Measurements from ENCODE around the gene TAOK3. TPM values are rescaled to one million over a fixed set of nuclear protein-coding genes. Genes with fewer than 3 reads are reported as not detected.

TAOK3 gene
- total and polyA plus RNA-seq, 4 donors: 19.9 to 54.5 (median 37.7) TPM

DNA sequence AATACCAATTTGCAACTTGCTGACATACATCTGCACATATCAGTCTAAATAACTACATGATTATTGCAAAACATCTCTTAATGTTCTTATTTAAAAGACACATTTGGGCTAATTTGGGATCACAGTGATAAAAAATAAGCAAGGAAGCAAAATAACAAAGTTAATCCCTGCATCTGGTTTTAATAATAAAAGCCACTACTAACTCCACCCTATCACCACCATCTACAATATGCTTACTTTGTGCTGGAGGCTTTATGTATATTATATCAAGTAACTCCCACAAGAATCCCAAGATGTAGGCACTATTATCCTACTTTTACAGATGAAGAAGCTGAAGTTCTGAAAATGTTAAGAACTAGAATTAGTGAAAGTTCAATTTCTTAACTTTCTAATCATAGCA lies 45.7 kb downstream of the TAOK3 start:
- H3K27me3 ChIP-seq (ENCODE audit: control insufficient read depth in 3 of 3, insufficient read depth in 3 of 3, low read length in 2 of 3): no peaks in the 10 kb centered on the region
- H3K9me3 ChIP-seq (ENCODE audit: control insufficient read depth in 4 of 4, insufficient read depth in 3 of 4, low read length in 3 of 4): no peaks in the 10 kb centered on the region
- no peak for DNase-seq
- ATAC-seq (ENCODE audit: insufficient read depth, low FRiP score): no peak
- no peak overlapping the region for H3K27ac ChIP-seq (ENCODE audit: low read depth in 1 of 2, low read length in 1 of 2)
- peaks cover 0 to 48% (median 12%) of the 10 kb centered on the region in 5 donors for H3K4me1 ChIP-seq (ENCODE audit: control insufficient read depth in 5 of 5, insufficient read depth in 5 of 5, low read length in 5 of 5)
- no peak overlapping the region for H3K9ac ChIP-seq (ENCODE audit: insufficient read depth in 1 of 2, low read length in 2 of 2)
- TF ChIP-seq, protein P1, sequence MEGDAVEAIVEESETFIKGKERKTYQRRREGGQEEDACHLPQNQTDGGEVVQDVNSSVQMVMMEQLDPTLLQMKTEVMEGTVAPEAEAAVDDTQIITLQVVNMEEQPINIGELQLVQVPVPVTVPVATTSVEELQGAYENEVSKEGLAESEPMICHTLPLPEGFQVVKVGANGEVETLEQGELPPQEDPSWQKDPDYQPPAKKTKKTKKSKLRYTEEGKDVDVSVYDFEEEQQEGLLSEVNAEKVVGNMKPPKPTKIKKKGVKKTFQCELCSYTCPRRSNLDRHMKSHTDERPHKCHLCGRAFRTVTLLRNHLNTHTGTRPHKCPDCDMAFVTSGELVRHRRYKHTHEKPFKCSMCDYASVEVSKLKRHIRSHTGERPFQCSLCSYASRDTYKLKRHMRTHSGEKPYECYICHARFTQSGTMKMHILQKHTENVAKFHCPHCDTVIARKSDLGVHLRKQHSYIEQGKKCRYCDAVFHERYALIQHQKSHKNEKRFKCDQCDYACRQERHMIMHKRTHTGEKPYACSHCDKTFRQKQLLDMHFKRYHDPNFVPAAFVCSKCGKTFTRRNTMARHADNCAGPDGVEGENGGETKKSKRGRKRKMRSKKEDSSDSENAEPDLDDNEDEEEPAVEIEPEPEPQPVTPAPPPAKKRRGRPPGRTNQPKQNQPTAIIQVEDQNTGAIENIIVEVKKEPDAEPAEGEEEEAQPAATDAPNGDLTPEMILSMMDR (IDR thresholded peaks at IDR 0.05; ENCODE audit: control extremely low read depth, extremely low read depth): no peak
- no peak overlapping the region for H3K4me3 ChIP-seq
- H3K36me3 ChIP-seq (ENCODE audit: control insufficient read depth in 4 of 4, insufficient read depth in 4 of 4, low read length in 4 of 4): no peaks in the 10 kb centered on the region

DNA sequence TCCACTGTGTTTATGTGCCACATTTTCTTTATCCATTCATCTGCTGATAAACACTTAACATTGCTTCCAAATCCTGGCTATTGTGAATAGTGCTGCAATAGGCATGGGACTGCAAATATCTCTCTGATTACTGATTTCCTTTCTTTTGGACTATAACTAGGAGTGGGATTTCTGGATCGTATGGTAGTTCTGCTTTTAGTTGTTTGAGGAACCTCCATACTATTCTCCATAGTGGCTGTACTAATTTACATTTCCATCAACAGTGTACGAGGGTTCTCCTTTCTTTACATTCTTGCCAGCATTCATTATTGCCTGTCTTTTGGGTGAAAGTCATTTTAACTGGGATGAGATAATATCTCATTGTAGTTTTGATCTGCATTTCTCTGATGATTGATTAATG lies 47.6 kb downstream of the TAOK3 start:
- H3K27ac ChIP-seq (ENCODE audit: low read depth in 1 of 2, low read length in 1 of 2): no peak overlapping the region
- no peak overlapping the region for H3K4me3 ChIP-seq
- H3K36me3 ChIP-seq (ENCODE audit: control insufficient read depth in 4 of 4, insufficient read depth in 4 of 4, low read length in 4 of 4): no peaks in the 10 kb centered on the region
- 38 to 73% methylated on average over 2 of the region's 2 CpGs for WGBS, 2 donors
- no peaks in the 10 kb centered on the region for H3K27me3 ChIP-seq (ENCODE audit: control insufficient read depth in 3 of 3, insufficient read depth in 3 of 3, low read length in 2 of 3)
- ATAC-seq (ENCODE audit: insufficient read depth, low FRiP score) (no peak), DNase-seq (no peak)
- peaks cover 0 to 37% (median 12%) of the 10 kb centered on the region in 5 donors for H3K4me1 ChIP-seq (ENCODE audit: control insufficient read depth in 5 of 5, insufficient read depth in 5 of 5, low read length in 5 of 5)
- TF ChIP-seq, protein P1 (IDR thresholded peaks at IDR 0.05; ENCODE audit: control extremely low read depth, extremely low read depth): no peak
- no peak overlapping the region for H3K9ac ChIP-seq (ENCODE audit: insufficient read depth in 1 of 2, low read length in 2 of 2)
- H3K9me3 ChIP-seq (ENCODE audit: control insufficient read depth in 4 of 4, insufficient read depth in 3 of 4, low read length in 3 of 4): no peaks in the 10 kb centered on the region

DNA sequence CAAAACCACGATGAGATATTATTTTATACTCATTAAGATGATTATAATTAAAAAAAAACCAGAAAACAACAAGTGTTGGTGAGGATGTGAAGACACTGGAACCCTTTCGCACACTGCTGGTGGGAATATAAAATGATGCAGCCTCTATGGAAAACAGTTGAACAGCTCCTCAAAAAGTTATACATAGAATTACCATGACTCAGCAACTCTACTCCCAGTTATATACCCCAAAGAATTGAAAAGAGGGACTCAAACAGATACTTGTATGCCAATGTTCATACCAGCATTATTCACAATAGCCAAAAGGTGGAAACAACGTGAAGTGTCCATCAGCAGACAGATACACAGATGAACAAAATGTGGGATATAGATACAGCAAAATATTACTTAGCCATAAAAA lies 53.1 kb downstream of the TAOK3 start:
- TF ChIP-seq, protein P1 (IDR thresholded peaks at IDR 0.05; ENCODE audit: control extremely low read depth, extremely low read depth): no peak
- no peaks in the 10 kb centered on the region for H3K9me3 ChIP-seq (ENCODE audit: control insufficient read depth in 4 of 4, insufficient read depth in 3 of 4, low read length in 3 of 4)
- DNase-seq (no peak), ATAC-seq (ENCODE audit: insufficient read depth, low FRiP score) (no peak)
- H3K27me3 ChIP-seq (ENCODE audit: control insufficient read depth in 3 of 3, insufficient read depth in 3 of 3, low read length in 2 of 3): no peaks in the 10 kb centered on the region
- H3K4me3 ChIP-seq: no peak overlapping the region
- peaks cover 0 to 2% (median 0%) of the 10 kb centered on the region in 4 donors for H3K36me3 ChIP-seq (ENCODE audit: control insufficient read depth in 4 of 4, insufficient read depth in 4 of 4, low read length in 4 of 4)
- H3K27ac ChIP-seq (ENCODE audit: low read depth in 1 of 2, low read length in 1 of 2): no peak overlapping the region
- H3K9ac ChIP-seq (ENCODE audit: insufficient read depth in 1 of 2, low read length in 2 of 2): no peak overlapping the region
- H3K4me1 ChIP-seq (ENCODE audit: control insufficient read depth in 5 of 5, insufficient read depth in 5 of 5, low read length in 5 of 5): peaks cover 0 to 4% (median 0%) of the 10 kb centered on the region in 5 donors
- 94 to 98% methylated on average over 3 of the region's 3 CpGs for WGBS, 2 donors

DNA sequence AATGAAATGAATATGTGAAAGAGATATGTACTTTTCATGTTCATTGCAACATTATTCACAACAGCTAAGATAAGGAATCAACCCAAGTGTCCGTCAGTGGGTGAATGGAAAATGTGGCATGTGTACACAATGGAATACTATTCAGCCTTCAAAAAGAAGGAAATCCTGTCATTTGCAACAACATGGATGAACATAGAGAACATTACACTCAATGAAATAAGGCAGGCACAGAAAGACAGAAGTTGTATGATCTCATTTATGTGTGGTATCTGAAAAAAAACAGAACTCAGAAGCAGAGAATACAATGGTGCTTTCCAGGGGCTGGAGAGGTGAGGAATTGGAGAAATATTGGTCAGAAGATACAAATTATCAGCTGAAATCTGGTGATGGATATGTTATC lies 54.0 kb downstream of the TAOK3 start:
- Histone ChIP-seq H3K27ac (ENCODE audit: low read depth in 1 of 2, low read length in 1 of 2) (no peak overlapping the region), H3K4me1 (ENCODE audit: control insufficient read depth in 5 of 5, insufficient read depth in 5 of 5, low read length in 5 of 5) (peaks cover 0 to 1% (median 0%) of the 10 kb centered on the region in 5 donors), H3K4me3 (no peak overlapping the region), H3K27me3 (ENCODE audit: control insufficient read depth in 3 of 3, insufficient read depth in 3 of 3, low read length in 2 of 3) (no peaks in the 10 kb centered on the region), H3K9me3 (ENCODE audit: control insufficient read depth in 4 of 4, insufficient read depth in 3 of 4, low read length in 3 of 4) (no peaks in the 10 kb centered on the region), H3K9ac (ENCODE audit: insufficient read depth in 1 of 2, low read length in 2 of 2) (no peak overlapping the region), H3K36me3 (ENCODE audit: control insufficient read depth in 4 of 4, insufficient read depth in 4 of 4, low read length in 4 of 4) (peaks cover 0 to 2% (median 0%) of the 10 kb centered on the region in 4 donors)
- 98 to 100% methylated on average over 1 of the region's 1 CpG for WGBS, 2 donors
- TF ChIP-seq, protein P1 (IDR thresholded peaks at IDR 0.05; ENCODE audit: control extremely low read depth, extremely low read depth): no peak
- no peak for ATAC-seq (ENCODE audit: insufficient read depth, low FRiP score)
- no peak for DNase-seq

All from lung (tissue), 12 donors.